Endothelial cell (in vitro differentiated cells): ENCODE data around the gene ATAD3B. TPM values are rescaled to one million over a fixed set of nuclear protein-coding genes. Genes with fewer than 3 reads are reported as not detected.
"Not testable (repeated sequence)": the region's sequence is repeated elsewhere in the genome, so short reads cannot be mapped to it uniquely, and the experiment has no call there.

Experiments used
- DNase-seq: peaks from one replicate; pipeline ENCODE4 v3.0.0; 2021; ENCODE audit warnings: low spot score
- H3K27ac Mint-ChIP-seq: one replicate; pipeline ENCODE4 v1.8.0; 2021; ENCODE audit warnings: mixed read lengths, inconsistent platforms; ENCODE audit not compliant: unreplicated experiment
- H3K27me3 Mint-ChIP-seq: one replicate; pipeline ENCODE4 v1.8.0; 2021; ENCODE audit warnings: mild to moderate bottlenecking, moderate library complexity, mixed read lengths, inconsistent platforms; ENCODE audit not compliant: unreplicated experiment
- H3K36me3 Mint-ChIP-seq: one replicate; pipeline ENCODE4 v1.8.0; 2021; ENCODE audit warnings: mild to moderate bottlenecking, low read depth, mixed read lengths, inconsistent platforms; ENCODE audit not compliant: unreplicated experiment
- H3K4me1 Mint-ChIP-seq: one replicate; pipeline ENCODE4 v1.8.0; 2021; ENCODE audit warnings: mild to moderate bottlenecking, mixed read lengths, inconsistent platforms; ENCODE audit not compliant: unreplicated experiment
- H3K4me3 Mint-ChIP-seq: one replicate; pipeline ENCODE4 v1.8.0; 2021; ENCODE audit warnings: mild to moderate bottlenecking, mixed read lengths, inconsistent platforms; ENCODE audit not compliant: unreplicated experiment
- H3K9me3 Mint-ChIP-seq: one replicate; pipeline ENCODE4 v1.8.0; 2021; ENCODE audit warnings: mixed read lengths, inconsistent platforms; ENCODE audit not compliant: unreplicated experiment
- CTCF ChIP-seq: fragments of 200-600 bp; sonication (generic); IDR thresholded peaks from one replicate; pipeline ENCODE4 v1.5.0; 2021; ENCODE audit warnings: antibody characterized with exemption; ENCODE audit not compliant: unreplicated experiment
- total RNA-seq: library from RNA; stranded (reverse); fragmentation: NEBNext Ultra II Directional; extraction: Animal tissue kit (Norgen Biotek cat#: 25700); gene quantifications from one replicate; pipeline ENCODE4 v1.2.1, GENCODE V29; 2021; ENCODE audit not compliant: unreplicated experiment

The ATAD3B gene
- total RNA-seq, 1 donor from 2014 or later: 27.2 TPM

GRCh38 chr1:1452882-1453281 lies 18.7 kb upstream of the ATAD3B start:
- Mint-ChIP-seq H3K27ac (no peak overlapping the region), H3K4me1 (peaks cover 6% of the 10 kb centered on the region), H3K9me3 (no peaks in the 10 kb centered on the region), H3K4me3 (no peak overlapping the region), H3K36me3 (no peaks in the 10 kb centered on the region), H3K27me3 (peaks cover 2% of the 10 kb centered on the region)
- DNase-seq: no peak
- no peak for TF ChIP-seq CTCF

GRCh38 chr1:1454286-1455056 lies 17.1 kb upstream of the ATAD3B start:
- not testable (repeated sequence) for H3K4me3 Mint-ChIP-seq, H3K27ac Mint-ChIP-seq, H3K36me3 Mint-ChIP-seq, H3K4me1 Mint-ChIP-seq, H3K9me3 Mint-ChIP-seq, DNase-seq, H3K27me3 Mint-ChIP-seq

- Mint-ChIP-seq H3K4me1 (no peaks in the 10 kb centered on the region), H3K27ac (no peak overlapping the region), H3K4me3 (no peak overlapping the region), H3K27me3 (peaks cover 2% of the 10 kb centered on the region), H3K36me3 (no peaks in the 10 kb centered on the region), H3K9me3 (no peaks in the 10 kb centered on the region)
- no peak for TF ChIP-seq CTCF
- DNase-seq: no peak
Measured at GRCh38 chr1:1455366-1455884, 16.1 kb upstream of the ATAD3B start.

GRCh38 chr1:1455934-1456333 lies 15.6 kb upstream of the ATAD3B start:
- DNase-seq, H3K9me3 Mint-ChIP-seq, H3K4me3 Mint-ChIP-seq, H3K36me3 Mint-ChIP-seq, H3K4me1 Mint-ChIP-seq, H3K27ac Mint-ChIP-seq, H3K27me3 Mint-ChIP-seq: not testable (repeated sequence)

GRCh38 chr1:1456683-1457255 lies 14.8 kb upstream of the ATAD3B start:
- not testable (repeated sequence) for H3K4me3 Mint-ChIP-seq, DNase-seq, H3K4me1 Mint-ChIP-seq, H3K36me3 Mint-ChIP-seq, H3K27me3 Mint-ChIP-seq, H3K27ac Mint-ChIP-seq, H3K9me3 Mint-ChIP-seq

GRCh38 chr1:1459156-1459555 lies 12.4 kb upstream of the ATAD3B start:
- not testable (repeated sequence) for H3K4me1 Mint-ChIP-seq, H3K4me3 Mint-ChIP-seq, H3K36me3 Mint-ChIP-seq, DNase-seq, H3K27me3 Mint-ChIP-seq, H3K9me3 Mint-ChIP-seq, H3K27ac Mint-ChIP-seq

- not testable (repeated sequence) for H3K4me3 Mint-ChIP-seq, H3K9me3 Mint-ChIP-seq, H3K36me3 Mint-ChIP-seq, H3K27ac Mint-ChIP-seq, H3K4me1 Mint-ChIP-seq, H3K27me3 Mint-ChIP-seq, DNase-seq
Measured at GRCh38 chr1:1459711-1460110, 11.9 kb upstream of the ATAD3B start.
